ENCODE results near the gene CHMP2A.

CHMP2A gene

DNA sequence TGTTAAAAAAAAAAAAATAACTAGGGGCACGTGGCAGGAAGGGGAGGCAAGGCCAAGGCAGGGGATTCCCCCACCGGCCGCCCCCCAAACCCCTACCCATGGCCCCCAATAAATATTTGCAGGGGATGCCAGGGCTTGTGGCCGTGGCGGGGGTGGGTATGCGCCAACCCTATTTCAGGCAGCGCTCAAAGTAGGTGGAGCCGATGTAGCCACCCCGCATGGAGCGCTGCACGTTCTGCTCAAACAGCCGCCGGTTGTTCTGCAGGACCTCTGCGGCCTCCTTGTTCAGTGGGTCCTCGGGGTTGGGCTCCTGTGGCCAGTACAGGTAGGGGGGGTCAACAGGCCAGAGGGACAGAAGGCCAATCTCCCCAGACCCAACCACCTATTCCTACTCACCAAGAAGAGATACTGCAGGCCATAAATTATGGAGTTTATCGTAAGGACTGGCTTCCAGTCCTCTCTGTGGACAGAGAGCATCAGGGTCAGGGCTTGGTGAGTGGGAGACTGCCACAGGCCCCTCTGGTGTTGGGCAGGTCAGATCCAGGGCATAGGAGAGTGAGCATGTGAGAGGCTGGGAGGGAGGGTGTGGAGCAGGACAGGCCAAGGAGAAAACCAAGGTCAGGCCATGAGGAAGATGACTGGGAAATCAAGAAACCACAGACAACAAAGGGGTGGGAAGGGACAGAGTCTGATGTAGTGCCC is 1.2 kb upstream of the CHMP2A start:
- TF ChIP-seq, protein P1, sequence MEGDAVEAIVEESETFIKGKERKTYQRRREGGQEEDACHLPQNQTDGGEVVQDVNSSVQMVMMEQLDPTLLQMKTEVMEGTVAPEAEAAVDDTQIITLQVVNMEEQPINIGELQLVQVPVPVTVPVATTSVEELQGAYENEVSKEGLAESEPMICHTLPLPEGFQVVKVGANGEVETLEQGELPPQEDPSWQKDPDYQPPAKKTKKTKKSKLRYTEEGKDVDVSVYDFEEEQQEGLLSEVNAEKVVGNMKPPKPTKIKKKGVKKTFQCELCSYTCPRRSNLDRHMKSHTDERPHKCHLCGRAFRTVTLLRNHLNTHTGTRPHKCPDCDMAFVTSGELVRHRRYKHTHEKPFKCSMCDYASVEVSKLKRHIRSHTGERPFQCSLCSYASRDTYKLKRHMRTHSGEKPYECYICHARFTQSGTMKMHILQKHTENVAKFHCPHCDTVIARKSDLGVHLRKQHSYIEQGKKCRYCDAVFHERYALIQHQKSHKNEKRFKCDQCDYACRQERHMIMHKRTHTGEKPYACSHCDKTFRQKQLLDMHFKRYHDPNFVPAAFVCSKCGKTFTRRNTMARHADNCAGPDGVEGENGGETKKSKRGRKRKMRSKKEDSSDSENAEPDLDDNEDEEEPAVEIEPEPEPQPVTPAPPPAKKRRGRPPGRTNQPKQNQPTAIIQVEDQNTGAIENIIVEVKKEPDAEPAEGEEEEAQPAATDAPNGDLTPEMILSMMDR (IDR thresholded peaks at IDR 0.05; ENCODE audit: insufficient read depth, low read length, poor library complexity, severe bottlenecking) = no peak

DNA sequence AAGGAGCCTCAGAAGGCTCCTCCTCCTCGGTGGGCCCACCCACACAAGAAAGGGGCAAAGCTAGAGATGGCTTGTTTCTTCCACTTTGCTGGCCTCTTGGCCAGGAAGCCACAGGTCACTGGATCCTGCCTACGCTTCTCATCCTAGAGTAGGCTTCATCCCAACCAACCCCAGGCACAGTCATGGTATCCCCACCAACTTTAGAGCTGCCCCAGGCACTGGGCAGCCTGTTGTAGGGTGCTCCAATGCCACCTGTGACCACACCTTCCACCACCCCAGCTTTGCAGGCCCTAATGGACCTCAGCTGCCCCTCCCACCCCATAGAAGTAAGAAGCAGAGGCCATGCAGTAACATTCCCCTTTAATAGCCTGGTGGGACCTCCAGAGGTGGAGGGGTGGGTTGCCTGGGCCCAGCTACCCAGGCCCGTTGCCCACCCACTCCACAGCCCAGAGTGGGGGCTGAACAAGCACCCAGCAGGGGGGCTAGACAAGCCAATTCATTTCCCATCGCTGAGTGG is 522 bp upstream of the CHMP2A start:
- TF ChIP-seq, protein P1 (IDR thresholded peaks at IDR 0.05; ENCODE audit: insufficient read depth, low read length, poor library complexity, severe bottlenecking) = no peak
- Histone ChIP-seq H3K4me3 (replicated peaks; ENCODE audit: low read depth, low read length) (peak overlapping the region; percentile 95), H3K36me3 (ENCODE audit: control insufficient read depth, insufficient read depth, low read length) (peaks cover 21% of the 10 kb centered on the region), H3K27me3 (replicated peaks; ENCODE audit: control insufficient read depth, insufficient read depth, low read length) (no peaks in the 10 kb centered on the region)
- no peak for DNase-seq (ENCODE audit: extremely low read depth, insufficient read length)

More for the DNA sequence above, 1.2 kb upstream of the CHMP2A start:
- DNase-seq (ENCODE audit: extremely low read depth, insufficient read length) = no peak
- H3K27me3 ChIP-seq (replicated peaks; ENCODE audit: control insufficient read depth, insufficient read depth, low read length) = no peaks in the 10 kb centered on the region
- peak overlapping the region; percentile 94 for H3K4me3 ChIP-seq (replicated peaks; ENCODE audit: low read depth, low read length)
- H3K36me3 ChIP-seq (ENCODE audit: control insufficient read depth, insufficient read depth, low read length) = peaks cover 15% of the 10 kb centered on the region

DNA sequence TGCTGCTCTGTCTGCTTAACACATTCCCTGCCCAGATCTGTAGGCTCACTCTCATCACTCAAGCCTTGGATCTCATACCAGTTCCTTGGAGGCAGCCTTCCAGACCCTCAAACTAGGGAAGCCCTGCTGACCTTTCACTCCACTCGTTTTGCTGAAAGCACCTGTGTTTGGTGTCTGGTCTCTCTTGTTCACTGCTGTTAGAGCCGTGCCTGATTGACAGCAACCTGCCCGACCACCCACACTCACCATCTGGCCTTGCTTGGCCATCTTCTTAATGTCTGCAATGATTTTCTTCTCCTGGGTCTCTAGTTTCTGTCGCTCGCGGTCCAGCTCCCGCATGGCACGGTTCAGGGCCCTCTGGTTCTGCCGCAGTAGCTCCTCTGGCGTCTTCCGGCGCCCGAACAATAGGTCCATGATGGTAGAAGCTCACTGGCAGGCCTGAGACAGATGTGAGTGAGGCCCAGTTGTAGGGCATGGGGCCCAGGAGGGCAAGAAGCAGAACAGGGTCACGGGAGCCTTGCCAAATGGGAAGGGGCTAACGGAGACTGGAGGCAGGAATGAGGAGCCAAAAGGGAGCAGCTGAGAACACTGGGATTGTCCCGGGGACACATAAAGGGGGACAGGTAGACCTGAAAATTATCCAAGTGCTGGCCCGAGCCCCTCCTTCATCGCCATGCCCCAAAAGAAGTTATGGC is 959 bp downstream of the CHMP2A start:
- no peaks in the 10 kb centered on the region for H3K27me3 ChIP-seq (replicated peaks; ENCODE audit: control insufficient read depth, insufficient read depth, low read length)
- H3K36me3 ChIP-seq (ENCODE audit: control insufficient read depth, insufficient read depth, low read length) = peaks cover 35% of the 10 kb centered on the region
- no peak for DNase-seq (ENCODE audit: extremely low read depth, insufficient read length)
- TF ChIP-seq, protein P1 (IDR thresholded peaks at IDR 0.05; ENCODE audit: insufficient read depth, low read length, poor library complexity, severe bottlenecking) = no peak
- peak overlapping the region; percentile 95 for H3K4me3 ChIP-seq (replicated peaks; ENCODE audit: low read depth, low read length)

DNA sequence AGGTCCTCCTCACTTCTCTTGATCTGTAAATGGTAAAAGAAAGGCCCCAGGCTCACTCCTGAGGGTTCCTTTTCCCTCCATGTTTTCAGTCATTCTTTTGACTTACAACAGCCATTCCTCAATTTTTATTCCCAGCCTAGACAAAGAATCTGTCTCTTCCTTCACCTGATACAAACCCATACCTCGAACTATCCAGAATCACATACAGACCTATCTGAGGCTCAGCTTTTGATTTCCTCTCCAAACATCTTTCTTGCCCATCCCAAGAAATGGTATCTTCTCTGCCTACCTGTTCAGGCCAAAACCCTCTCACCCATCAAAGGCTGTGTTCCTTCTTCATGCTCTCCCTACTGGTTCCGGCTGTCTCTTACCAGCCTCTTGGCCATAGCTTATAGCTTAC is 2.2 kb downstream of the CHMP2A start:
- no peak overlapping the region for H3K4me3 ChIP-seq (replicated peaks; ENCODE audit: low read depth, low read length)
- peaks cover 47% of the 10 kb centered on the region for H3K36me3 ChIP-seq (ENCODE audit: control insufficient read depth, insufficient read depth, low read length)
- TF ChIP-seq, protein P1 (IDR thresholded peaks at IDR 0.05; ENCODE audit: insufficient read depth, low read length, poor library complexity, severe bottlenecking) = no peak
- no peaks in the 10 kb centered on the region for H3K27me3 ChIP-seq (replicated peaks; ENCODE audit: control insufficient read depth, insufficient read depth, low read length)
- no peak for DNase-seq (ENCODE audit: extremely low read depth, insufficient read length)

DNA sequence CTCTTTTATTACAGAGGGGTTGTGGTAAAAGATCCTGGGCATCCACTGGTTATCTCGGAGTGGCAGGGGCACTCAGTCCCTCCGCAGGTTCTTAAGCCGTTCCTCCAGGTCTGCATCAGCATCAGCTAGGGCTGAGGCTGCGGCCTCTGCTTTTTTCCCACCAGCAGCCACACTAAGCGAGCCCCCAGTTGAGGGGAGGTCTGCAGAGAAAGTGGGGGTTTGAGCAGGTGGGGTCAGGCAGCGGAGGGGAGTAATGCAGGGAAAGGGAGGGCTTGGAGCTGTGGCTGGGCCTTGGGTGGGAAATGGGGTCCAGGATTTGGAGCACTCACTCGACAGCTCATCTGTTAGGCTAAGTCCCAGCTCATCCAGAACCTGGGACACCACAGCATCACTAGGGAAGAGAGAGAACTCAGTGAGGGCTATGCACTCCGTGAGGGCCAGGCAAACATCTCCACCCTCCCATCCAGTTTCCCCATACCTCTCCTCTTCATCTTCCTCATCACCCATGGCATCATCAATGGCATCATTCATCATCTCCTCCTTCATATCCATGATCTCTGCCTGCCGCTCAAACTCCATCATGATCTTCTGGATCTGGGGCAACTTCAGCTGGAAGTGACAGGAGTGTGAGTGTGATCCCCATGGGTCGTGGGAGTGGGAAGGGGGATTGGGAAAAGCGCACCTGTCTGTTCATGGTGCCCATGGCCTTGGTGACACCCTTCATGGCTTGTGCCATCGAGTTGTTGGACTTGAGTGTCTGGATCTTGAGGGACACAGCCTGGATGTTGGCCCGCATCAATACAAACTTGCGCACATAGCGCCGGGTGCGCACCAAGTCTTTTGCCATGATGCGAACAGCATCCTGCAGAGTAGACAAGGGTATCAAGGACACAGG is 3.1 kb downstream of the CHMP2A start:
- no peak overlapping the region for H3K4me3 ChIP-seq (replicated peaks; ENCODE audit: low read depth, low read length)
- H3K27me3 ChIP-seq (replicated peaks; ENCODE audit: control insufficient read depth, insufficient read depth, low read length) = no peaks in the 10 kb centered on the region
- TF ChIP-seq, protein P1 (IDR thresholded peaks at IDR 0.05; ENCODE audit: insufficient read depth, low read length, poor library complexity, severe bottlenecking) = no peak
- DNase-seq (ENCODE audit: extremely low read depth, insufficient read length) = no peak
- H3K36me3 ChIP-seq (ENCODE audit: control insufficient read depth, insufficient read depth, low read length) = peaks cover 53% of the 10 kb centered on the region
